Peyer's patch (tissue), 4 donors: Measurements from ENCODE around the gene KLHDC9.

Source experiments
- POLR2A ChIP-seq, 2 donors: fragments of 450-650 bp; IDR thresholded peaks; one replicate each; pipeline ENCODE4 v1.5.1; 2017; ENCODE audit warnings: antibody characterized with exemption in 2 of 2, mild to moderate bottlenecking in 2 of 2, moderate library complexity in 2 of 2
- TF ChIP-seq, protein P1 (sequence below), 6 experiments: fragments of 450-650 bp in 4 of 6; fragments of 200-600 bp in 2 of 6; sonication (generic) in 1 of 6; IDR thresholded peaks; one replicate each; pipeline ENCODE4 v1.5.1; 2017 to 2019; ENCODE audit warnings: antibody characterized with exemption in 6 of 6, mild to moderate bottlenecking in 3 of 6, moderate library complexity in 1 of 6

DNA sequence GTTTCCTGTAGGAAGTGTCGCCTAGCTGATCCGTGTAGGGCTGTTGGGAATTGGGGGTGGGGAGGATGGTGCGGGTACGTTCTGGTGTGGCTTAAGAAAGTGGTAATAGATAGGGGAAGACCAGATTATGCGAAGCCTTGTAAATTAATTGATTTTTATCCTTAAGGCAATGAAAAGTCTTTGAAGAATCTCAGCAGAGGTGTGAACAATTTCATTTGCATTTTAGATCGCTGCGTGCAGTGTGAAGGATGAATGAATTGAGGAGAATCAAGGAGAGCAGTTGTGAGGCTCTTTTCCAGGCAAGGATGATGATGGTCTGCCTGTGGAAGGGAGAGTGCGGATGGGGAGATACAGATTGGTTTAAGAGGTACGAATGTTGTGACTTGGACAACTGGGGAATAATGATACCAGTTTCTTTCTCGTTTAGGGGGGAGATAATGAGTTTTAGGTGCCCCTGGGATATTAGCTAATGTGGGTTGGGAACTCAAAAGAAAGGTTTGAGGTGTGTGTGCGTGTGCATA lies 35.1 kb downstream of the KLHDC9 start:
- TF ChIP-seq, protein P1, sequence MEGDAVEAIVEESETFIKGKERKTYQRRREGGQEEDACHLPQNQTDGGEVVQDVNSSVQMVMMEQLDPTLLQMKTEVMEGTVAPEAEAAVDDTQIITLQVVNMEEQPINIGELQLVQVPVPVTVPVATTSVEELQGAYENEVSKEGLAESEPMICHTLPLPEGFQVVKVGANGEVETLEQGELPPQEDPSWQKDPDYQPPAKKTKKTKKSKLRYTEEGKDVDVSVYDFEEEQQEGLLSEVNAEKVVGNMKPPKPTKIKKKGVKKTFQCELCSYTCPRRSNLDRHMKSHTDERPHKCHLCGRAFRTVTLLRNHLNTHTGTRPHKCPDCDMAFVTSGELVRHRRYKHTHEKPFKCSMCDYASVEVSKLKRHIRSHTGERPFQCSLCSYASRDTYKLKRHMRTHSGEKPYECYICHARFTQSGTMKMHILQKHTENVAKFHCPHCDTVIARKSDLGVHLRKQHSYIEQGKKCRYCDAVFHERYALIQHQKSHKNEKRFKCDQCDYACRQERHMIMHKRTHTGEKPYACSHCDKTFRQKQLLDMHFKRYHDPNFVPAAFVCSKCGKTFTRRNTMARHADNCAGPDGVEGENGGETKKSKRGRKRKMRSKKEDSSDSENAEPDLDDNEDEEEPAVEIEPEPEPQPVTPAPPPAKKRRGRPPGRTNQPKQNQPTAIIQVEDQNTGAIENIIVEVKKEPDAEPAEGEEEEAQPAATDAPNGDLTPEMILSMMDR (IDR thresholded peaks at IDR 0.05), result peak in 1 of 6 experiments; percentile 2
- no peak for TF ChIP-seq POLR2A (IDR thresholded peaks at IDR 0.05)
